Lower leg skin (tissue), 3 donors: ENCODE measurements around the gene ELMOD2.

Source experiments
- POLR2A ChIP-seq, 2 donors: fragments of 450-650 bp; IDR thresholded peaks; one replicate each; pipeline ENCODE4 v1.6.1; 2016 to 2017; ENCODE audit warnings: antibody characterized with exemption in 2 of 2, mild to moderate bottlenecking in 1 of 2, moderate library complexity in 1 of 2
- TF ChIP-seq, protein P1 (sequence below), 3 donors: fragments of 450-650 bp; IDR thresholded peaks; one replicate each; pipeline ENCODE4 v1.5.1; 2016; ENCODE audit warnings: antibody characterized with exemption in 3 of 3, mild to moderate bottlenecking in 3 of 3, moderate library complexity in 2 of 3

DNA sequence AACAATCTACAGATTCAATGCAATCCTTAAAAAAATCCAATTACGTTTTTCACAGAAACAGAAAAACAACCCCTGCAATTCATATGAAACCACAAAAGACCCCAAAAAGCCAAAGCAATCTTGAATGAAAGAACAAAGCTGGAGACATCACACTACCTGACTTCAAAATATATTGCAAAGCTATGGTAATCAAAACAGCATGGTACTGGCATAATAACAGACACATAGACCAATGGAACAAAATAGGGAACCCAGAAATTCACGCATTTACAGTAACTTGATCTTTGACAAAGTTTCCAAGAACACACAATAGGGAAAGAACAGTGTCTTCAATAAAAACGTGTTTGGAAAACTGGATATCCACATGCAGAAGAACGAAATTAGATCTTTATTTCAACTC lies 40.5 kb upstream of the ELMOD2 start:
- TF ChIP-seq POLR2A (IDR thresholded peaks at IDR 0.05) = no peak
- TF ChIP-seq, protein P1, sequence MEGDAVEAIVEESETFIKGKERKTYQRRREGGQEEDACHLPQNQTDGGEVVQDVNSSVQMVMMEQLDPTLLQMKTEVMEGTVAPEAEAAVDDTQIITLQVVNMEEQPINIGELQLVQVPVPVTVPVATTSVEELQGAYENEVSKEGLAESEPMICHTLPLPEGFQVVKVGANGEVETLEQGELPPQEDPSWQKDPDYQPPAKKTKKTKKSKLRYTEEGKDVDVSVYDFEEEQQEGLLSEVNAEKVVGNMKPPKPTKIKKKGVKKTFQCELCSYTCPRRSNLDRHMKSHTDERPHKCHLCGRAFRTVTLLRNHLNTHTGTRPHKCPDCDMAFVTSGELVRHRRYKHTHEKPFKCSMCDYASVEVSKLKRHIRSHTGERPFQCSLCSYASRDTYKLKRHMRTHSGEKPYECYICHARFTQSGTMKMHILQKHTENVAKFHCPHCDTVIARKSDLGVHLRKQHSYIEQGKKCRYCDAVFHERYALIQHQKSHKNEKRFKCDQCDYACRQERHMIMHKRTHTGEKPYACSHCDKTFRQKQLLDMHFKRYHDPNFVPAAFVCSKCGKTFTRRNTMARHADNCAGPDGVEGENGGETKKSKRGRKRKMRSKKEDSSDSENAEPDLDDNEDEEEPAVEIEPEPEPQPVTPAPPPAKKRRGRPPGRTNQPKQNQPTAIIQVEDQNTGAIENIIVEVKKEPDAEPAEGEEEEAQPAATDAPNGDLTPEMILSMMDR (IDR thresholded peaks at IDR 0.05) = no peak
